ENCODE data around the gene LYL1. TPM values are rescaled to one million over a fixed set of nuclear protein-coding genes. Genes with fewer than 3 reads are reported as not detected.
A peak's percentile ranks its signal among the peaks of the same experiment; 100 is the strongest.

LYL1 gene
- total and polyA plus RNA-seq, 9 of the 15 experiments (the other 6 are each of a cell fraction or from before 2014, with no cell fraction given), result 1.3 to 266 (median 34.0) TPM

DNA sequence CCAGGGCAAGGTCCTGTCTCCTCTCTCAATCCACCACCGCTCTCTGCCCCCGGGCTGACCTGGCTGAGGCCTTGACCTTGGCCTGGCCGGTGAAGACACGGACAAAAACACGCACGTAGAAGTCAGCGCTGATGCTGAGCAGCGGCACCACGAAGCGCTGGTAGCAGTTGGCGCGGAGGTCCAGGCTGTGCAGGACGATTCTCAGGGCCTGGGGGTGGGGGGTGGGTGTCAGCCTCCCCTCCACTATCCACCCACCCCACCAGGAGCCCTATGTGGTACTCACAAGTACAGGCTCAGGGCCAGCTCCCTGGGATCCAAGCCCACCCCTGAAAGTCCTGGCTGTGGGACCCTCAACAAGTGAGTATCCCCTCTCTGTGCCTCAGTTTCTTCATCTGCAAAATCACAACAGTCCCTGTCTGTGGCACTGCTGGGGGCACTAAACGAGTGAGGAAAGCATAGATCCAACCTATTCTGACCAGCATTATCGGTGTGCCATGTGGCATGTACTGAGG, 7.5 kb upstream of the LYL1 start:
- ATAC-seq, result no peak
- Histone ChIP-seq H3K9me3 (replicated peaks; ENCODE audit: control insufficient read depth, insufficient read depth, low read depth, low read length) (no peaks in the 10 kb centered on the region), H3K9me1 (ENCODE audit: control insufficient read depth, insufficient read depth, low read length) (no peaks in the 10 kb centered on the region), H3K27me3 (ENCODE audit: control insufficient read depth in 2 of 2, insufficient read depth in 2 of 2, low read length in 2 of 2) (no peaks in the 10 kb centered on the region), H3K4me3 (no peak overlapping the region), H3K79me2 (ENCODE audit: control insufficient read depth, insufficient read depth, low read length) (peaks cover 6% of the 10 kb centered on the region; the same call in 2 of the 3 replicates), H2AFZ (ENCODE audit: low read depth, low read length) (no peak overlapping the region), H3K36me3 (ENCODE audit: control insufficient read depth, insufficient read depth, low read length) (peaks cover 67% of the 10 kb centered on the region), H4K20me1 (replicated peaks; ENCODE audit: control insufficient read depth, insufficient read depth, low read length) (no peaks in the 10 kb centered on the region), H3K4me2 (ENCODE audit: insufficient read depth, low read length) (no peak overlapping the region), H3K4me1 (replicated peaks in 1 of 2; ENCODE audit: control insufficient read depth in 2 of 2, insufficient read depth in 2 of 2, low read length in 2 of 2) (peaks cover 0 to 23% of the 10 kb centered on the region in 2 experiments; a peak in 3 of 5 replicates), H3K9ac (ENCODE audit: insufficient read depth in 1 of 2, low read depth in 2 of 2, low read length in 2 of 2) (peak overlapping the region in 1 of 2 experiments; percentile 83; a peak in 2 of 4 replicates), H3K27ac (ENCODE audit: extremely low read depth, low read depth, low read length) (no peak overlapping the region)
- intact Hi-C loops (cut with micrococcal nuclease), result no loop called here
- no peak for DNase-seq (ENCODE audit: extremely low read depth in 1 of 4, low spot score in 3 of 4)
- ChIA-PET POLR2A (interaction anchor here (1.5 kb wide), 1 partner anchor 45 kb away, joined by 4 read pairs; no protein-coding TSS in a partner anchor), CTCF (ENCODE audit: low intra/inter-chr PET ratio) (no interaction called here)
- in situ Hi-C loops (cut with MboI), result no loop called here
- BruUV-seq (replicated peaks), result no TSS peak
- no peak for FAIRE-seq
- TF ChIP-seq, protein P1, sequence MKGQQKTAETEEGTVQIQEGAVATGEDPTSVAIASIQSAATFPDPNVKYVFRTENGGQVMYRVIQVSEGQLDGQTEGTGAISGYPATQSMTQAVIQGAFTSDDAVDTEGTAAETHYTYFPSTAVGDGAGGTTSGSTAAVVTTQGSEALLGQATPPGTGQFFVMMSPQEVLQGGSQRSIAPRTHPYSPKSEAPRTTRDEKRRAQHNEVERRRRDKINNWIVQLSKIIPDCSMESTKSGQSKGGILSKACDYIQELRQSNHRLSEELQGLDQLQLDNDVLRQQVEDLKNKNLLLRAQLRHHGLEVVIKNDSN (CRISPR knock-in tag; IDR thresholded peaks at IDR 0.05), result no peak
- TF ChIP-seq POLR2G (IDR thresholded peaks at IDR 0.05; ENCODE audit: low read depth, low read length) (0 out of 2 replicates have a peak, but pooled peaks have one; percentile 21), NEUROD1 (IDR thresholded peaks at IDR 0.05; ENCODE audit: borderline replicate concordance, low read depth, low read length, partially characterized antibody) (no peak)
- 92% methylated on average over 14 of the region's 15 CpGs for WGBS (ENCODE audit: insufficient coverage, low coverage, missing lambda C conversion rate)

Measured in K562 (cell line).